Measurements from ENCODE around the gene RNF130. TPM values are rescaled to one million over a fixed set of nuclear protein-coding genes. Genes with fewer than 3 reads are reported as not detected.

The RNF130 gene, protein sequence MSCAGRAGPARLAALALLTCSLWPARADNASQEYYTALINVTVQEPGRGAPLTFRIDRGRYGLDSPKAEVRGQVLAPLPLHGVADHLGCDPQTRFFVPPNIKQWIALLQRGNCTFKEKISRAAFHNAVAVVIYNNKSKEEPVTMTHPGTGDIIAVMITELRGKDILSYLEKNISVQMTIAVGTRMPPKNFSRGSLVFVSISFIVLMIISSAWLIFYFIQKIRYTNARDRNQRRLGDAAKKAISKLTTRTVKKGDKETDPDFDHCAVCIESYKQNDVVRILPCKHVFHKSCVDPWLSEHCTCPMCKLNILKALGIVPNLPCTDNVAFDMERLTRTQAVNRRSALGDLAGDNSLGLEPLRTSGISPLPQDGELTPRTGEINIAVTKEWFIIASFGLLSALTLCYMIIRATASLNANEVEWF
- 190 TPM for polyA plus RNA-seq (2013, experiment 1 of 2)
- 194 TPM for polyA plus RNA-seq (2013, experiment 2 of 2)

DNA sequence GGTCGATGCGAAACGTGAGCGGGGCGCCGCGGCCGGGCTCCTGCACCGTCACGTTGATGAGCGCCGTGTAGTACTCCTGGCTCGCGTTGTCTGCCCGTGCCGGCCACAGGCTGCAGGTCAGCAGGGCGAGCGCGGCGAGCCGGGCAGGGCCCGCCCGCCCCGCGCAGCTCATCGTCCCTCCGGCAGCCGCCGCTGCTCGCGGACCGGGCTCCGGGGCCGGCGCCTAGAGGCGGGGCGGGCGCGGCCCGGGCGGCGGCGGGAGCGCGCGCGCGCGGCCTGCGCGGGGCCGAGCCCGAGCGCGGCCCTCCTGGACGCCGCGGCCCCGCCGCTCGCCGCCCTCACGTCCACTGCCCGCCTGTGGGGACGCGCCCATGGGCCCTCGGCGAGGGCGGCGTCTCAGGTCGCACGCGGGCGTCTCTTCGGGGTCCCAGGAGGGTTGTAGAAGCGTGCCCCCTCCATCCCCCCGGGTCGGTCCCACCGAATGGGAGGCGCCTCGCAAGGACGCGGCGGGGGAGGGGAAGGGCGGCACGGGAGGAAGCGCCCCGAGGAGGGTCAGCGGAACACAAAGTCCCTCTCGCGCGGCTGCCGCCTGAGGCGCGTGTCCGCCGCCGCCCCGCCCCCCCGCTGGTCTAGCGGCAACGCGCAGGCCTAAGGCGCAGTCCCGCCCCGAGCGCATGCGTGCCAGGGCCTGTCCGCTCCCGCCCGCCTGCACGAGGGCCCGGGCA lies at the start of gene RNF130:
Gene RNF130, minus strand, starts transcription at position 229 of the 725 bp plus-strand sequence. Its CDS starts 57 bp downstream, at position 172.
- H4K8ac ChIP-seq (ENCODE audit: low read depth, low read length): no peak within 1 kb of the TSS
- WGBS, 2 donors (ENCODE audit: extremely low coverage in 2 of 2, insufficient read length in 2 of 2, insufficient replicate concordance in 1 of 2): no CpG with 5 or more reads among the region's 113 CpGs

DNA sequence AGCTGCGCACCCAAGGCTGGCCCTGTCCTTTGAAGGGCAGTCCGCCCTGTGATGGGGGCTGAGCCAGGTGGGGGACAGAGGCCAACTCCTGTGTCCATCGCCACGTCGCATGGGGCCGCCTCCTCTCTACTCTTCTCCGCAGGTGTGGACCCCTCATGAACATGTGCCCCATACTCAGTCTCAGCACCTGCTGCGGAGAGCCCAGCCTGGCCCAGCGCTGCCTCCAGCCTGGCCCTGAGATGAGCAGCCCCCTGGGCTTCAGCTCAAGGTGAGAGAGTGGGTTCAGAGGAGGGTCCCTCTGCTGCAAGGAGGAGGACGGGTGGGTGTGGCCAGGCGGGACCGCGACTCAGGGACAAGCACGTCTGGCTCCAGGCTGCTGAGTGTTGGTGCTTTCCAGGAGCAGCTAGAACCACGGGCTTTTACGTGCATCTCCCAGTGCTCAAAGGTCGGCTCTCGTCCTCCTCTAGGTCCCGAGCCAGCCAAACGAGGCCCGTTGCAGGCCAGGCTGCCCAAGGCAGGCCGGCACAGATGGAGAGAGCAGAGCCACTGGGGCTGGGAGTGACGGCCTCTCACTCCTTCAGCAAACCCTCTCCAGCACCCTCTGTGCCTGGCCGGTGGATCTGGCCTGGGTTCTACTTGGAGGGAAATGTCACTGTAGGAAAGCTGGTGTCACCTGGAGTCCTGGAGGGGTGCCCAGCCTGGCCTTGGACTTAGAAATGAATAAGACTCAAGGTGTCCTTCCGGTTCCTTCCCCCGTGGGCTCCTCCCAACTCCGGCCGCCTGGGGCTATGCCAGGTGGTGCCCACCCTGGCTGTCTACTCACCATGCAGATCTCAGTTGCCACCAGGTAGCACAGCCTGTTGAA lies 48.9 kb upstream of the RNF130 start:
- Histone ChIP-seq H2AK5ac (ENCODE audit: low read depth, low read length) (peak overlapping the region; percentile 15), H3K4ac (ENCODE audit: low read length) (no peak overlapping the region), H2BK15ac (ENCODE audit: low read length) (no peak overlapping the region), H2BK12ac (ENCODE audit: low read length) (no peak overlapping the region), H3K9me3 (replicated peaks in 1 of 2; ENCODE audit: control insufficient read depth in 2 of 2, insufficient read depth in 1 of 2, low read depth in 1 of 2, low read length in 2 of 2) (no peaks in the 10 kb centered on the region), H3K14ac (ENCODE audit: low read length) (peak overlapping the region; percentile 1), H3K27ac (replicated peaks; ENCODE audit: low read length) (no peak overlapping the region), H3K4me3 (ENCODE audit: low read length in 2 of 2) (no peak overlapping the region), H4K8ac (ENCODE audit: low read depth, low read length) (no peak overlapping the region), H2BK120ac (ENCODE audit: low read depth, low read length) (peak overlapping the region; percentile 29), H3K18ac (ENCODE audit: low read length) (no peak overlapping the region), H3K27me3 (ENCODE audit: control insufficient read depth in 3 of 3, insufficient read depth in 3 of 3, low read depth in 1 of 3, low read length in 3 of 3) (no peaks in the 10 kb centered on the region), H3K4me1 (ENCODE audit: control insufficient read depth in 2 of 2, insufficient read depth in 1 of 2, low read depth in 1 of 2, low read length in 2 of 2) (peaks cover 4 to 12% of the 10 kb centered on the region in 2 donors), H3K36me3 (replicated peaks in 1 of 2; ENCODE audit: control insufficient read depth in 2 of 2, insufficient read depth in 2 of 2, low read length in 2 of 2) (no peaks in the 10 kb centered on the region), H2AFZ (ENCODE audit: low read length) (no peak overlapping the region), H3K23ac (ENCODE audit: low read depth, low read length, poor library complexity) (peak overlapping the region; percentile 6), H3K79me1 (ENCODE audit: low read depth, low read length) (no peaks in the 10 kb centered on the region), H3K9ac (ENCODE audit: low read depth, low read length, poor library complexity) (no peak overlapping the region), H3K4me2 (ENCODE audit: insufficient read depth, low read length, poor library complexity, severe bottlenecking) (no peak overlapping the region), H2BK5ac (ENCODE audit: low read length) (peak overlapping the region; percentile 58), H4K91ac (ENCODE audit: low read depth, low read length, poor library complexity) (no peak overlapping the region)
- WGBS, 2 donors (ENCODE audit: extremely low coverage in 2 of 2, insufficient read length in 2 of 2, insufficient replicate concordance in 1 of 2): no CpG with 5 or more reads among the region's 28 CpGs
- no peak for DNase-seq (ENCODE audit: low spot score)

More for the DNA sequence above, at the start of gene RNF130:
- H2AK5ac ChIP-seq (ENCODE audit: low read depth, low read length): peak within 1 kb of the TSS; percentile 96
- H3K4ac ChIP-seq (ENCODE audit: low read length): no peak within 1 kb of the TSS
- H2BK120ac ChIP-seq (ENCODE audit: low read depth, low read length): peak within 1 kb of the TSS; percentile 98
- H3K4me2 ChIP-seq (ENCODE audit: insufficient read depth, low read length, poor library complexity, severe bottlenecking): peak within 1 kb of the TSS; percentile 84
- H3K9ac ChIP-seq (ENCODE audit: low read depth, low read length, poor library complexity): peak within 1 kb of the TSS; percentile 99
- peaks cover 2 to 5% of the 10 kb centered on the region in 2 donors for H3K36me3 ChIP-seq (replicated peaks in 1 of 2; ENCODE audit: control insufficient read depth in 2 of 2, insufficient read depth in 2 of 2, low read length in 2 of 2)
- peak within 1 kb of the TSS; percentile 99 for H3K18ac ChIP-seq (ENCODE audit: low read length)
- no peak within 1 kb of the TSS for H2BK12ac ChIP-seq (ENCODE audit: low read length)
- peak within 1 kb of the TSS; percentile 98 for H2BK15ac ChIP-seq (ENCODE audit: low read length)
- peak within 1 kb of the TSS; percentile 95 for H2AFZ ChIP-seq (ENCODE audit: low read length)
- H3K9me3 ChIP-seq (replicated peaks in 1 of 2; ENCODE audit: control insufficient read depth in 2 of 2, insufficient read depth in 1 of 2, low read depth in 1 of 2, low read length in 2 of 2): peaks cover 10 to 11% of the 10 kb centered on the region in 2 donors
- H3K27ac ChIP-seq (replicated peaks; ENCODE audit: low read length): peak within 1 kb of the TSS; percentile 93
- H3K14ac ChIP-seq (ENCODE audit: low read length): peak within 1 kb of the TSS; percentile 92
- peak; percentile 92 for DNase-seq (ENCODE audit: low spot score)
- H3K79me1 ChIP-seq (ENCODE audit: low read depth, low read length): peaks cover 2% of the 10 kb centered on the region
- H2BK5ac ChIP-seq (ENCODE audit: low read length): peak within 1 kb of the TSS; percentile 91
- peaks cover 0 to 5% (median 2%) of the 10 kb centered on the region in 3 experiments for H3K27me3 ChIP-seq (ENCODE audit: control insufficient read depth in 3 of 3, insufficient read depth in 3 of 3, low read depth in 1 of 3, low read length in 3 of 3)
- peak within 1 kb of the TSS; percentile 96 for H3K23ac ChIP-seq (ENCODE audit: low read depth, low read length, poor library complexity)
- H3K4me1 ChIP-seq (ENCODE audit: control insufficient read depth in 2 of 2, insufficient read depth in 1 of 2, low read depth in 1 of 2, low read length in 2 of 2): peaks cover 6% of the 10 kb centered on the region in 2 donors
- H3K4me3 ChIP-seq (ENCODE audit: low read length in 2 of 2): peak within 1 kb of the TSS; percentile 68 to 94
- peak within 1 kb of the TSS; percentile 99 for H4K91ac ChIP-seq (ENCODE audit: low read depth, low read length, poor library complexity)

DNA sequence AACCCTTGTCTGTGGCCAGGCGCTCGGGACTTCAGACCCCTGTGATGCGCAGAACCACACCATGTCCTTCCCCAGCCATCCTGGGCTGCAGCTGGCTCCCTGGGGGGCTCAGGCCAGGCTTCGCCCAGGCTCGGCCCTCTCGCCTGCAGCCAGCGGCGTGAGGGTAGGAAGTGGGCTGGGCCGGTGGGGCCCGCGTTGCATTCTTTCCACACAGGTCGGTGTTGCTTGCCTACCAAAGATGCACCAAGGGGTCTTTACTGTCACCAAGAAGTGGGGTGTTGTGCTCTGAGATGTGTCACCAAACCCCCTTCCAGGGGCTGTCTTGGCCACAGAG lies 48.3 kb upstream of the RNF130 start:
- no CpG with 5 or more reads among the region's 12 CpGs for WGBS, 2 donors (ENCODE audit: extremely low coverage in 2 of 2, insufficient read length in 2 of 2, insufficient replicate concordance in 1 of 2)
- H2BK15ac ChIP-seq (ENCODE audit: low read length): no peak overlapping the region
- peak overlapping the region; percentile 1 for H3K14ac ChIP-seq (ENCODE audit: low read length)
- no peaks in the 10 kb centered on the region for H3K79me1 ChIP-seq (ENCODE audit: low read depth, low read length)
- no peak overlapping the region for H2BK12ac ChIP-seq (ENCODE audit: low read length)
- DNase-seq (ENCODE audit: low spot score): no peak
- no peaks in the 10 kb centered on the region for H3K36me3 ChIP-seq (replicated peaks in 1 of 2; ENCODE audit: control insufficient read depth in 2 of 2, insufficient read depth in 2 of 2, low read length in 2 of 2)
- no peaks in the 10 kb centered on the region for H3K27me3 ChIP-seq (ENCODE audit: control insufficient read depth in 3 of 3, insufficient read depth in 3 of 3, low read depth in 1 of 3, low read length in 3 of 3)
- H3K9me3 ChIP-seq (replicated peaks in 1 of 2; ENCODE audit: control insufficient read depth in 2 of 2, insufficient read depth in 1 of 2, low read depth in 1 of 2, low read length in 2 of 2): no peaks in the 10 kb centered on the region
- H3K4ac ChIP-seq (ENCODE audit: low read length): no peak overlapping the region
- H3K4me2 ChIP-seq (ENCODE audit: insufficient read depth, low read length, poor library complexity, severe bottlenecking): no peak overlapping the region
- H2AK5ac ChIP-seq (ENCODE audit: low read depth, low read length): no peak overlapping the region
- H2AFZ ChIP-seq (ENCODE audit: low read length): no peak overlapping the region
- H4K91ac ChIP-seq (ENCODE audit: low read depth, low read length, poor library complexity): no peak overlapping the region
- no peak overlapping the region for H3K18ac ChIP-seq (ENCODE audit: low read length)
- H3K9ac ChIP-seq (ENCODE audit: low read depth, low read length, poor library complexity): no peak overlapping the region
- H2BK120ac ChIP-seq (ENCODE audit: low read depth, low read length): no peak overlapping the region
- H4K8ac ChIP-seq (ENCODE audit: low read depth, low read length): no peak overlapping the region
- H3K4me1 ChIP-seq (ENCODE audit: control insufficient read depth in 2 of 2, insufficient read depth in 1 of 2, low read depth in 1 of 2, low read length in 2 of 2): peaks cover 4 to 12% of the 10 kb centered on the region in 2 donors
- no peak overlapping the region for H2BK5ac ChIP-seq (ENCODE audit: low read length)
- H3K23ac ChIP-seq (ENCODE audit: low read depth, low read length, poor library complexity): peak overlapping the region; percentile 6
- H3K4me3 ChIP-seq (ENCODE audit: low read length in 2 of 2): no peak overlapping the region
- no peak overlapping the region for H3K27ac ChIP-seq (replicated peaks; ENCODE audit: low read length)
